GM18909 (cell line): ENCODE results near the gene CDK5RAP2.

Experiments used
- ATAC-seq: cut with Tn5 transposase; IDR thresholded peaks from one replicate; pipeline ENCODE4 v1.9.1; 2021; ENCODE audit warnings: mild to moderate bottlenecking; ENCODE audit not compliant: unreplicated experiment, poor library complexity

Gene CDK5RAP2

GRCh38 chr9:120389867-120390266 lies 190.1 kb downstream of the CDK5RAP2 start:
- ATAC-seq: no peak

- no peak for ATAC-seq
These were observed 190.7 kb downstream of the CDK5RAP2 start for GRCh38 chr9:120389300-120389699.

GRCh38 chr9:120388003-120388855 lies 191.7 kb downstream of the CDK5RAP2 start:
- ATAC-seq: no peak

GRCh38 chr9:120387257-120388002 lies 192.5 kb downstream of the CDK5RAP2 start:
- no peak for ATAC-seq

GRCh38 chr9:120386390-120387131 lies 193.4 kb downstream of the CDK5RAP2 start:
- ATAC-seq: no peak

GRCh38 chr9:120385606-120386389 lies 194.2 kb downstream of the CDK5RAP2 start:
- no peak for ATAC-seq

- ATAC-seq: no peak
These were observed 195.1 kb downstream of the CDK5RAP2 start for GRCh38 chr9:120384925-120385272.

- ATAC-seq: no peak
These were observed 195.7 kb downstream of the CDK5RAP2 start for GRCh38 chr9:120383999-120384924.

GRCh38 chr9:120383611-120383998 lies 196.4 kb downstream of the CDK5RAP2 start:
- ATAC-seq: no peak

GRCh38 chr9:120382453-120382852 lies 197.5 kb downstream of the CDK5RAP2 start:
- no peak for ATAC-seq

GRCh38 chr9:120381839-120382238 lies 198.1 kb downstream of the CDK5RAP2 start:
- ATAC-seq: no peak

- no peak for ATAC-seq
These were observed 200.4 kb downstream of the CDK5RAP2 start for GRCh38 chr9:120379611-120380010.

GRCh38 chr9:120378680-120379079 lies 201.3 kb downstream of the CDK5RAP2 start:
- no peak for ATAC-seq

GRCh38 chr9:120377268-120378159 lies 202.5 kb downstream of the CDK5RAP2 start:
- ATAC-seq: no peak

- ATAC-seq: no peak
These were observed 203.9 kb downstream of the CDK5RAP2 start for GRCh38 chr9:120376101-120376500.

GRCh38 chr9:120375316-120375715 lies 204.7 kb downstream of the CDK5RAP2 start:
- no peak for ATAC-seq

GRCh38 chr9:120374817-120375216 lies 205.2 kb downstream of the CDK5RAP2 start:
- ATAC-seq: no peak

- no peak for ATAC-seq
These were observed 205.7 kb downstream of the CDK5RAP2 start for GRCh38 chr9:120374239-120374638.
